Activated B cell treated with CpG ODN at 0.5 μM for 24 hours (primary cell): ENCODE measurements around the gene ZNF521. TPM values are rescaled to one million over a fixed set of nuclear protein-coding genes. Genes with fewer than 3 reads are reported as not detected.

Source experiments
- ATAC-seq: fragments of 200-7000 bp; cut with Tn5 transposase; one replicate; pipeline ENCODE4 v1.10.0; 2021; ENCODE audit warnings: low read depth, mild to moderate bottlenecking, moderate library complexity
- CTCF ChIA-PET: fragments of 350-600 bp; sonication (Branson Sonifier 250); formaldehyde crosslinking; loops from one replicate; lab custom pipeline; 2021; ENCODE audit warnings: antibody characterized with exemption; lab: Charles Lee
- POLR2A ChIA-PET: fragments of 350-600 bp; sonication (Branson Sonifier 250); formaldehyde crosslinking; loops from one replicate; lab custom pipeline; 2021; ENCODE audit warnings: antibody characterized with exemption; lab: Charles Lee
- DNase-seq: peaks from one replicate; pipeline ENCODE4 v3.0.0; 2022
- H3K27ac Mint-ChIP-seq: one replicate; pipeline ENCODE4 v1.8.0; 2020; ENCODE audit warnings: mixed read lengths
- H3K27me3 Mint-ChIP-seq: one replicate; pipeline ENCODE4 v1.8.0; 2021; ENCODE audit warnings: mixed read lengths
- H3K36me3 Mint-ChIP-seq: one replicate; pipeline ENCODE4 v1.8.0; 2021; ENCODE audit warnings: low read depth, mixed read lengths
- H3K4me1 Mint-ChIP-seq: one replicate; pipeline ENCODE4 v1.8.0; 2021; ENCODE audit warnings: mixed read lengths
- H3K4me3 Mint-ChIP-seq: one replicate; pipeline ENCODE4 v1.8.0; 2020; ENCODE audit warnings: mild to moderate bottlenecking, mixed read lengths
- H3K9me3 Mint-ChIP-seq: one replicate; pipeline ENCODE4 v1.8.0; 2020; ENCODE audit warnings: mixed read lengths
- CTCF ChIP-seq: fragments of 200-600 bp; IDR thresholded peaks from one replicate; pipeline ENCODE4 v1.8.0; 2022; ENCODE audit warnings: antibody characterized with exemption, mild to moderate bottlenecking
- intact Hi-C: fragments of 100-400 bp; cut with micrococcal nuclease; formaldehyde crosslinking; loops from one replicate; pipeline ENCODE4 v1.15.1; 2024
- total RNA-seq: library from RNA; stranded (reverse); gene quantifications from 2 replicates; pipeline ENCODE4 v1.2.3, GENCODE V29; 2022

Gene ZNF521
- total RNA-seq, 1 donor from 2014 or later, result 0.16 TPM

DNA sequence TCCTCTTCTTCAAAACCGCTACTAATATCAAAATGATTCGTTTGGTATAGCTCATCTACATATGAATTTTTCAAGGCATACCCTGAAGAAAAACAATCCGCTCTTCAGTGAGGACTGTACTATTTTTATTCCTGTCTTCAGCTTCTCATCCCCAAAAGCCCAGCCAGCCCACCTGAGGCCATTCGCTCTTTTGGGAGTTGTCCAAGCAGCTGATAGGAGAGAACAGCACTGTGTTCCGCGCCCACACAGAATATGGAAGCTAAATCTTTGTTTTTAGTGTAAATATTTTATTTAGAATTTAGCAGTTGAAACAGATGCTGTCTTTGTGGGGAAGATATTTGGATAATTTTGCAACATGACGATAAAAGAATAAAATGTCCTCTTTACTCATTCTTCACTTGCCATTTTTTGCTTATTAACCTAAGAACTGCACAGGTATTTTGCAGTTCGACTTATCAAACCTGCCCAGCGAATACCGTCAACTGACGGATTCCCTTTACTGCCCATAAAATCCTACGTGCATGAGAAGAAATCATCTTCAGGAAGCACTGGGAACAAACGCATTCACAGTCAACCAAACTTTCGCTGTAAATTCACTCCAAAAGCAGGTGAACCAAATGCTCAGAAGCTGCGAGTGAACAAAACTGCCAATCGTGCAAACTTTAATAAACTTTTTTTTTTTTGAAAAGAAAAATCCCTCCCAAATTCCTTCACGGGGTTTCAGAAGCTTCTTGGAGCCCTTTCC lies 3.4 kb downstream of the ZNF521 start:
- CTCF ChIA-PET, result no interaction called here
- no peaks in the 10 kb centered on the region for H3K9me3 Mint-ChIP-seq
- H3K4me1 Mint-ChIP-seq, result peaks cover 23% of the 10 kb centered on the region
- peak overlapping the region; percentile 3 for H3K27ac Mint-ChIP-seq
- peak overlapping the region; percentile 77 for H3K4me3 Mint-ChIP-seq
- no peak for TF ChIP-seq CTCF
- peaks cover 2% of the 10 kb centered on the region for H3K36me3 Mint-ChIP-seq
- DNase-seq (no peak), ATAC-seq (no peak)
- H3K27me3 Mint-ChIP-seq, result peaks cover 53% of the 10 kb centered on the region
- POLR2A ChIA-PET, result no interaction called here
- intact Hi-C loops, result loop anchor here (10.0 kb wide), 1 partner anchor 1196 kb away; the partner anchor contains the start of gene KCTD1

GRCh38 chr18:25346561-25346960 lies 5.4 kb downstream of the ZNF521 start:
- no peak for DNase-seq
- ATAC-seq, result no peak
- Mint-ChIP-seq H3K27me3 (peaks cover 47% of the 10 kb centered on the region), H3K9me3 (no peaks in the 10 kb centered on the region), H3K4me1 (peaks cover 17% of the 10 kb centered on the region), H3K27ac (no peak overlapping the region), H3K4me3 (no peak overlapping the region), H3K36me3 (peaks cover 2% of the 10 kb centered on the region)
- TF ChIP-seq CTCF, result no peak
- POLR2A ChIA-PET, result interaction anchor here (0.6 kb wide), 1 partner anchor 773 kb away, joined by 4 read pairs; no protein-coding TSS in a partner anchor
- intact Hi-C loops, result loop anchor here (10.0 kb wide), 1 partner anchor 1198 kb away; the partner anchor contains the start of gene KCTD1
- CTCF ChIA-PET, result no interaction called here

GRCh38 chr18:25345081-25345866 lies 6.7 kb downstream of the ZNF521 start:
- intact Hi-C loops, result loop anchor here (10.0 kb wide), 1 partner anchor 1200 kb away; the partner anchor contains the start of gene KCTD1
- H3K27me3 Mint-ChIP-seq, result peaks cover 47% of the 10 kb centered on the region
- H3K4me3 Mint-ChIP-seq, result no peak overlapping the region
- no peak for TF ChIP-seq CTCF
- ChIA-PET CTCF (no interaction called here), POLR2A (no interaction called here)
- DNase-seq (no peak), ATAC-seq (no peak)
- peaks cover 7% of the 10 kb centered on the region for H3K4me1 Mint-ChIP-seq
- no peaks in the 10 kb centered on the region for H3K9me3 Mint-ChIP-seq
- H3K27ac Mint-ChIP-seq, result no peak overlapping the region
- no peaks in the 10 kb centered on the region for H3K36me3 Mint-ChIP-seq

- Mint-ChIP-seq H3K27ac (no peak overlapping the region), H3K27me3 (peaks cover 34% of the 10 kb centered on the region), H3K4me3 (no peak overlapping the region), H3K4me1 (no peaks in the 10 kb centered on the region), H3K9me3 (no peaks in the 10 kb centered on the region), H3K36me3 (no peaks in the 10 kb centered on the region)
- CTCF ChIA-PET, result no interaction called here
- POLR2A ChIA-PET, result no interaction called here
- ATAC-seq, result no peak
- no peak for DNase-seq
- TF ChIP-seq CTCF, result no peak
- intact Hi-C loops, result loop anchor here (10.0 kb wide), 1 partner anchor 1203 kb away; the partner anchor contains the start of gene KCTD1
Observed at GRCh38 chr18:25341831-25342230, 10.1 kb downstream of the ZNF521 start.

GRCh38 chr18:25340762-25341161 lies 11.2 kb downstream of the ZNF521 start:
- no peak overlapping the region for H3K27ac Mint-ChIP-seq
- no peaks in the 10 kb centered on the region for H3K4me1 Mint-ChIP-seq
- no peak for ATAC-seq
- H3K9me3 Mint-ChIP-seq, result no peaks in the 10 kb centered on the region
- ChIA-PET POLR2A (no interaction called here), CTCF (no interaction called here)
- intact Hi-C loops, result loop anchor here (10.0 kb wide), 1 partner anchor 1204 kb away; the partner anchor contains the start of gene KCTD1
- DNase-seq, result no peak
- H3K4me3 Mint-ChIP-seq, result no peak overlapping the region
- peaks cover 31% of the 10 kb centered on the region for H3K27me3 Mint-ChIP-seq
- no peak for TF ChIP-seq CTCF
- no peaks in the 10 kb centered on the region for H3K36me3 Mint-ChIP-seq
